DND-41 (cell line): ENCODE results near the gene TMEM60.

Experiments
- CTCF ChIP-seq: IDR thresholded peaks from 2 replicates; pipeline ENCODE4 v1.5.1; 2012; ENCODE audit warnings: borderline replicate concordance, low read length, moderate library complexity, mild to moderate bottlenecking; ENCODE audit not compliant: poor library complexity, severe bottlenecking; ENCODE audit errors: extremely low read depth
- EZH2 ChIP-seq: IDR thresholded peaks from 3 replicates; pipeline ENCODE4 v1.6.1; 2012; ENCODE audit warnings: borderline replicate concordance, low read depth, mild to moderate bottlenecking, moderate library complexity, low read length, inconsistent platforms; ENCODE audit not compliant: severe bottlenecking

GRCh38 chr7:77811516-77812289 is 13.5 kb upstream of the TMEM60 start:
- TF ChIP-seq CTCF (no peak), EZH2 (no peak)
